Prostate gland (tissue), 2 donors: ENCODE results near the gene DISP3. TPM values are rescaled to one million over a fixed set of nuclear protein-coding genes. Genes with fewer than 3 reads are reported as not detected.

Source experiments
- DNase-seq: peaks from one replicate; pipeline ENCODE4 v3.0.0-alpha.2; 2019; ENCODE audit warnings: low spot score
- H3K27ac ChIP-seq, 2 donors: fragments of 200-600 bp; sonication (generic); 2 replicates each; pipeline ENCODE4 v1.5.1; 2017 to 2019
- H3K27me3 ChIP-seq: fragments of 200-600 bp; sonication (generic); replicated peaks from 2 replicates; pipeline ENCODE4 v1.5.1; 2019; ENCODE audit not compliant: insufficient read depth
- H3K36me3 ChIP-seq, 2 donors: fragments of 200-600 bp; sonication (generic); 1 replicate in 1 of 2; 2 replicates in 1 of 2; pipeline versions ENCODE4 v1.5.1 to v1.8.1; 2017 to 2019
- H3K4me1 ChIP-seq: fragments of 200-600 bp; sonication (generic); replicated peaks from 2 replicates; pipeline ENCODE4 v1.5.1; 2019
- H3K4me3 ChIP-seq, 2 donors: fragments of 200-600 bp; sonication (generic); 2 replicates each; pipeline ENCODE4 v1.5.1; 2017 to 2019
- H3K9me3 ChIP-seq: fragments of 200-600 bp; sonication (generic); 2 replicates; pipeline ENCODE4 v1.5.1; 2017
- CTCF ChIP-seq, 4 experiments: fragments of 200-600 bp in 2 of 4; fragments of 450-650 bp in 2 of 4; sonication (generic) in 2 of 4; IDR thresholded peaks; 1 replicate in 3 of 4; 2 replicates in 1 of 4; pipeline ENCODE4 v1.5.1; 2016 to 2019; ENCODE audit warnings: antibody characterized with exemption in 4 of 4, mild to moderate bottlenecking in 2 of 4, moderate library complexity in 2 of 4
- POLR2A ChIP-seq: fragments of 450-650 bp; IDR thresholded peaks from one replicate; pipeline ENCODE4 v1.6.1; 2016; ENCODE audit warnings: antibody characterized with exemption, mild to moderate bottlenecking
- POLR2AphosphoS5 ChIP-seq: sonication (generic); formaldehyde crosslinking; IDR thresholded peaks from one replicate; pipeline ENCODE4 v1.6.1; 2017; ENCODE audit warnings: antibody characterized with exemption
- WGBS: methylation state at CpG from one replicate; pipeline ENCODE4 v1.1.5; 2018; 5-methylcytosine and 5-hydroxymethylcytosine counted together
- intact Hi-C: fragments of 100-400 bp; cut with DNase I; formaldehyde crosslinking; loops from one replicate; pipeline ENCODE4 v1.14.2; 2022
- total RNA-seq, 2 donors: library from RNA; depleted of rRNA; stranded (reverse); fragments of >200 nt; gene quantifications; one replicate each; pipeline ENCODE4 v1.1.0, GENCODE V29; 2016

DISP3 gene
- total RNA-seq, 2 donors from 2014 or later, result 0.80 to 1.7 TPM

GRCh38 chr1:11543796-11544195 lies 64.8 kb downstream of the DISP3 start:
- Histone ChIP-seq H3K4me1 (no peaks in the 10 kb centered on the region), H3K27me3 (peaks cover 2% of the 10 kb centered on the region), H3K9me3 (no peaks in the 10 kb centered on the region), H3K4me3 (no peak overlapping the region), H3K27ac (no peak overlapping the region), H3K36me3 (no peaks in the 10 kb centered on the region)
- DNase-seq, result no peak
- intact Hi-C loops, result no loop called here
- WGBS, result 58% methylated on average over 2 of the region's 2 CpGs
- no peak for TF ChIP-seq POLR2AphosphoS5
- TF ChIP-seq CTCF (IDR thresholded peaks at IDR 0.05), result no peak
- TF ChIP-seq POLR2A, result no peak

DNA sequence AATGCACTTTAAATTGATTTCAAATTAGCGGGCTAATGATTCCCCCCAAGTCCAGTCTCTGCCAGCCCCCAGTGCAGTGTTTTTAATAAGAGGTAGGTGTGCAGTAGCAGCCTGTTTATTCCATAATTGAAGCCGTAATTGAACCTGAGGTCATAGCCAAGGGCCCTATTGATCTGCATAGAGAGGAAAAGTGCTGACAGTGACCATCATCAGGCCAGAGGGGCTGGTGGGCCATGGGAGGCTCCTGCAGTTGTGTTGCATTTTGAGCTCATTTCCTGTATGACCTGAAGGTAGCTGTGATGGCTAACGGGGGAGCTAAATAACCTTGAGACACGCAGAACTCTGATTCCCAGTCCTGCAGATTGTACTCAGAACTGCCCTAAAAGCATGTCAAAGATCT lies 67.5 kb downstream of the DISP3 start:
- H3K27ac ChIP-seq, result no peak overlapping the region
- H3K4me1 ChIP-seq, result no peaks in the 10 kb centered on the region
- WGBS, result 83% methylated on average over 4 of the region's 4 CpGs
- DNase-seq, result no peak
- TF ChIP-seq POLR2AphosphoS5, result no peak
- TF ChIP-seq CTCF (IDR thresholded peaks at IDR 0.05), result no peak
- TF ChIP-seq POLR2A, result no peak
- no peaks in the 10 kb centered on the region for H3K27me3 ChIP-seq
- no peaks in the 10 kb centered on the region for H3K36me3 ChIP-seq
- intact Hi-C loops, result no loop called here
- no peaks in the 10 kb centered on the region for H3K9me3 ChIP-seq
- H3K4me3 ChIP-seq, result no peak overlapping the region

- DNase-seq, result peak; percentile 51
- H3K4me3 ChIP-seq, result no peak overlapping the region
- TF ChIP-seq POLR2AphosphoS5 (peak; percentile 21), POLR2A (no peak)
- H3K36me3 ChIP-seq, result no peaks in the 10 kb centered on the region
- H3K27ac ChIP-seq, result no peak overlapping the region
- no peaks in the 10 kb centered on the region for H3K9me3 ChIP-seq
- H3K27me3 ChIP-seq, result no peaks in the 10 kb centered on the region
- 9% methylated on average over 12 of the region's 12 CpGs for WGBS
- intact Hi-C loops, result no loop called here
- no peaks in the 10 kb centered on the region for H3K4me1 ChIP-seq
These were observed 71.8 kb downstream of the DISP3 start for GRCh38 chr1:11550664-11551283.

GRCh38 chr1:11558276-11558675 lies 79.3 kb downstream of the DISP3 start:
- no peak for DNase-seq
- Histone ChIP-seq H3K36me3 (no peaks in the 10 kb centered on the region), H3K4me3 (no peak overlapping the region), H3K27ac (no peak overlapping the region), H3K27me3 (peaks cover 3% of the 10 kb centered on the region), H3K4me1 (no peaks in the 10 kb centered on the region), H3K9me3 (no peaks in the 10 kb centered on the region)
- no peak for TF ChIP-seq POLR2AphosphoS5
- no peak for TF ChIP-seq POLR2A
- TF ChIP-seq CTCF (IDR thresholded peaks at IDR 0.05), result no peak
- WGBS, result 15% methylated on average over 8 of the region's 8 CpGs
- intact Hi-C loops, result no loop called here

DNA sequence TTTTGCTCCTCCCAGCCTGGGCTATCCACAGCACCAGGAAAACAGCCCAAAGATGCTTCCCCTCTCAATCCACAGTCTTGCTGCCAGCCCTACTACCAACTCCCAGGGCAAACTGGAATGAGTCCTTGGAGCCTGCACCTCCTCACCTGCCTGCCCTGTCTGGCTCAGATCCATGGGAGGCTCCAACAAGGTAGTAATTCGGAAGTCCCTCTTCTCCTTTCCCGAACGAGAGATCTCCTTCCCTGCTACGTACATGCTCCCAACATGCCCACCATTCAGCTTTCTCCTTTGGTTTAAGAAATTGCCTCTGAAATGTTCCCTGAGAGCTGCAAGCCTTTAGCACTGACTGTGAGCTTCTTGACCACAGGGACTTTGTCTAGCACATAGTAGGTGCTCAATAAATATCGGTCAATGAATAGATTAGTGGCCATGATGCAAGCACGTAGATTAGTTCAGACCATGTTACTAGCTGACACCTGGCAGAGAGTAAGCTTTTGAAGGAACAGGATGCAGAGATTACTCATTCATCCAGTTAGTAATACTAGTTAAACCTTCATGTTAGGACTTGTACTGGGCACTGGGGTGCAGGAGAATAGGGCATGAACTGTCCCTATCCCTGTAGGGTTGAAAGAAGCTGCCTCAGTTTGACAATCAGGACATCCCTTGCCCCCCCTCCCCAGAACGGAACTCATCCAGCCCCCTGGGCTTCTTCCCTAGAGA lies 80.1 kb downstream of the DISP3 start:
- DNase-seq, result no peak
- no peak for TF ChIP-seq POLR2A
- TF ChIP-seq POLR2AphosphoS5, result no peak
- no peak for TF ChIP-seq CTCF (IDR thresholded peaks at IDR 0.05)

More for the DNA sequence above, 80.1 kb downstream of the DISP3 start:
- no peaks in the 10 kb centered on the region for H3K4me1 ChIP-seq
- no peak overlapping the region for H3K27ac ChIP-seq
- no peaks in the 10 kb centered on the region for H3K36me3 ChIP-seq
- intact Hi-C loops, result no loop called here
- H3K27me3 ChIP-seq, result peaks cover 3% of the 10 kb centered on the region
- H3K4me3 ChIP-seq, result no peak overlapping the region
- WGBS, result 63% methylated on average over 7 of the region's 7 CpGs
- no peaks in the 10 kb centered on the region for H3K9me3 ChIP-seq
